Inflammatory macrophage treated with lipopolysaccharide for 1 hour (primary cell): ENCODE measurements around the gene MEIS2.

ENCODE experiments used
- DNase-seq, 2 donors: peaks; one replicate each; pipeline ENCODE4 v3.0.0-alpha.2; 2020 to 2022

Gene MEIS2

GRCh38 chr15:37112171-37112570 is 11.8 kb upstream of the MEIS2 start:
- no peak for DNase-seq

DNA sequence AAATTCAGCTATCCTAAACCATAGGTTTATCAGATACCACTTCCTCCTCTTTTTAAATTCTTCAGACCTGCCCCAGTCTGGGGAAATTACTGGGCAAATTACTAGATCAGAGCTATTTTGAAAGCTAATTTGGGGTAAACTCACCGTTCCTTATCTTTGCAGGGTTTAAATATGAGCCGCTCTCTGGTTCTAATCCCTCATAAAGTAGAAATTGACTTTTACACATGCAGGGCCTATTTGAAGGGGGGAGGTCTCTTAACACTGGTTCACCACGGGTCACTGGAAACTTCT is 11.0 kb upstream of the MEIS2 start:
- no peak for DNase-seq

DNA sequence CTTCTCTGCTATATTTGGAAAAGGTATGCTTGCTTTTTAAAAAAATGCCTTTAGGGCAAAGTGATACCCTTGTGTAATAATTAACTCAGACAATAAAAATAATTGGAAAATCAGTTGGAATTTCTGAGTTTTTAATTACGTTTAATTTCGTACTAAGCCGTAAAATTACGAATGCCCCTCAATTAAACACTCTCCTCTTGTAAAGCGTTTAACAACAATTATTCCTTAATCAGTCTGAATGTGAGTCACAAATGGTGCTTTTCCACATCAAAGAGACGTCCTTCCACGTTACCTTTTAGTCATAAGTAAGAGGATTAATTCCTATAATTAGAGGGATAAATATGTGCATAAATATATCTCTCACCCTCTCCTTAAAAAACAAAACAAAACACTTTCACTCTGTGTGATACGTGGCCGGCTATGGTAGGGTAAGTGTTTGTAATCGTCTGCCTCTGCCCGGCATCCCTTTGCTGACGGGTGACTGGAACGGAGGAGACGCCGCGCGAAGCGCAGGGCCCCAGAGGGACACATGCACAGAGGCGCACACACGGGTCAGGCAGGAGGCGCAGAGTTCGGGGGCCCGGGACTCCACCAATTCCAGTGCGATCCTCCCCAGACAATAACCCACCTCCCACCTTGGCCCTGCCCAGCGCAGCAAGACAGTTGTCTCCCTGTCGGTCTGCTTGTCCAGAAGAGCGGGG is 9.7 kb upstream of the MEIS2 start:
- no peak for DNase-seq

DNA sequence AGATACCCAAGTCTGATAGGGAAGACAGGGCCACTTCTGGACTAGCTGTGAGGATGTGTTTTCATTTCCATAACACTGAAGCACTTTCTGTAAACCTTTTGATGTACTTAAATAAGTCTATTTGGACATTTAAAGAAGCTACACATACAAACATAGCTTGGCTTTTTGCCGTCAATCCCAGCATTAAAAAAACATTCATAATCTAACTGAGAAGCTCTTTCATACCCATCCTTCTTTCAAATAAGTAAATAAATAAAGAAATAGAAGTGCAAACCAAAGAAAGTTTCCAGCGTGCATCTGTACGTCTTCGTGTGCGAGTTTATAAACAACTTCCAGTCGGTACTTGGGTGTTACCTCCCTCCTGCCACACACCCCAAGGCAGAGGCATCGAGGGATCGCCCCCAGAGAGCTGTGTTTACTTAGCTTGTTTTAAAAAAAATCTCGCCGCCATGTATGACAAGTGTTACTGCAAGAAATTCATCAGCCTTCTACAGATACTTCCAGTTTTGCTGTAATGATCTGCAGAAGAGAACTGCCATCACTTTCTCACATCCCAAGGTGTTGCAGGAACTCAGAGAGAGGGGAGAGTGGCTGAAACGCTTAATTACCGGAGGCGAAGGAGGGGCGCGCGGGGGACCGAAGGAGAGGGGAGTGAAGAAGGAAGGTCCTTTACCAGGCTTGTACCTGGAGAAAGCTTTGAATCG is 9.0 kb upstream of the MEIS2 start:
- DNase-seq: no peak

GRCh38 chr15:37108381-37109167 is 8.2 kb upstream of the MEIS2 start:
- DNase-seq: no peak

GRCh38 chr15:37107744-37108380 is 7.5 kb upstream of the MEIS2 start:
- DNase-seq: no peak

DNA sequence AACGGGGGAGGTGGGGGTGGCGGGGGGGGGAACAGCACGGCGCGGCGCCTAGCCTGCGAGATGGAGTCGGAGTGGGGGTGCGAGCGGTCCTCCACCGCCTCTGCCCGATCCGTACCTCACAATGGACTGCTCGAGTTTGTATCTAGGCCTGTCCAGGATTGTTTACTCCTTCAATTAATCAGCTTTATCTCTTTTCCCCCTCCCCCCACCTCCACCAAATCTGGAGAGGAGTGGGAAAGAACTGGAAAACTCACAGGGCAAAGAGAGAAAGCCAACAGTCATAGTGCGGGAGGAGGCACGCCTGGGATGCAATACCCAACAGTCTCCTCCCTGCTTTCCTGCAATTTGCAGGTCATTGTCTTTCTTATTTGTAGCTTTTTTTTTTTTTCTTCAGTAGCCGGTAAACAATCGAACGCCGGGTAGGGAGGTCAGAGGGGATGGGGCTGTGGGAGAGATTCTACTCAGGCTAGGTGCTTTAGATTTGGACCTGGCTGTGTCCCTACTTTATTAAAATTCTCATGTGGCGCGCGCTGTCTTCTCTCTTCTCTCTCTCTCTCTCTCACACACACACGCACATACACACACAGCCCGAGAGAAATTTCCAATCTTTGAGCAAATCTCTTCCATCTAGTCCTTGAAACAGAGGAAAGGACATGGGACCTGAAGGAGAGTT is 6.9 kb upstream of the MEIS2 start:
- no peak for DNase-seq

DNA sequence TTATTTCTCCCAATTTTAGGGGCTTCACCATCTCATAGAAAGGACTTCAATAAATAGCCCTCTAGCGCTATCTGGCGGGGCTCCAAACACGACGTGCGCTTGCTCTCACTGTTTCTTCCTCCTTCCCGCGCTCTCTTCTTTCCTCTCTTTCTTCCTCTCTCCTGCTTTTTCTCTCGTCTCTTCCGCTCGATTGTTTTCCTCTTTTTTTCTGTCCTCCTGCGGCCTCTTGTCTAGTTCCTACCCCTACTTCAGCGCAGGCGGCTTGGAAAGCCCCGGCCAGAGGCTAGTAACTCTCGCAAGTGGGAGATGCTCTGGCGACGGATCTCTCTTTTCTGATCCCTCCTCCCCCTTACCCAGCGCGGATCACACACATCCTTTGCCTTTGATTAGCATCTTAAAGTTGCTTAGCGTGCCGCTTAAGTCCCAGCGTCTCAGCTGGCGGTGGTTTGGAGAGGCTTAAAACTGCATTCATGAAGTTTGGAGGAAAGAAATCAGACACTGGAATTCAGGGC is 6.2 kb upstream of the MEIS2 start:
- no peak for DNase-seq

GRCh38 chr15:37105889-37106288 is 5.5 kb upstream of the MEIS2 start:
- DNase-seq: no peak

DNA sequence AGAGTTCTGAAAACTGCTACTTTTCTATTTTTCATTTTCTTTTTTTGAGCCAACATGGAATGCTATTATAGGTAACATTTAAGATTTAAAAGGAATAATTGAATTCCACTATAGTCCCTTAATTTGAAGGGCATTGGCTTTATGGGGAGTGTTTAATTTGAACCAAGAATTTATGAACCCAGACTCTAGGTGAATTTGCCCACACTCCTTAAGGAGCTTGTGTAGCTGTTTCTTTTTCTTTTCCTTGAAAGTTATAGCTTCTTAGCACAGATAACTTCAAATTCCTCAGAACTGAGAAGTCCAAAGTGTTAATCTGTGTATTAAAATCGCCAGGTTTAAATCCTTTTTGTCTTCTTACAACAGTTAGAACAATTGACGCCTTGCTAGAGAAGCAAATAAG is 4.7 kb upstream of the MEIS2 start:
- no peak for DNase-seq

GRCh38 chr15:37104424-37104981 is 4.2 kb upstream of the MEIS2 start:
- no peak for DNase-seq

DNA sequence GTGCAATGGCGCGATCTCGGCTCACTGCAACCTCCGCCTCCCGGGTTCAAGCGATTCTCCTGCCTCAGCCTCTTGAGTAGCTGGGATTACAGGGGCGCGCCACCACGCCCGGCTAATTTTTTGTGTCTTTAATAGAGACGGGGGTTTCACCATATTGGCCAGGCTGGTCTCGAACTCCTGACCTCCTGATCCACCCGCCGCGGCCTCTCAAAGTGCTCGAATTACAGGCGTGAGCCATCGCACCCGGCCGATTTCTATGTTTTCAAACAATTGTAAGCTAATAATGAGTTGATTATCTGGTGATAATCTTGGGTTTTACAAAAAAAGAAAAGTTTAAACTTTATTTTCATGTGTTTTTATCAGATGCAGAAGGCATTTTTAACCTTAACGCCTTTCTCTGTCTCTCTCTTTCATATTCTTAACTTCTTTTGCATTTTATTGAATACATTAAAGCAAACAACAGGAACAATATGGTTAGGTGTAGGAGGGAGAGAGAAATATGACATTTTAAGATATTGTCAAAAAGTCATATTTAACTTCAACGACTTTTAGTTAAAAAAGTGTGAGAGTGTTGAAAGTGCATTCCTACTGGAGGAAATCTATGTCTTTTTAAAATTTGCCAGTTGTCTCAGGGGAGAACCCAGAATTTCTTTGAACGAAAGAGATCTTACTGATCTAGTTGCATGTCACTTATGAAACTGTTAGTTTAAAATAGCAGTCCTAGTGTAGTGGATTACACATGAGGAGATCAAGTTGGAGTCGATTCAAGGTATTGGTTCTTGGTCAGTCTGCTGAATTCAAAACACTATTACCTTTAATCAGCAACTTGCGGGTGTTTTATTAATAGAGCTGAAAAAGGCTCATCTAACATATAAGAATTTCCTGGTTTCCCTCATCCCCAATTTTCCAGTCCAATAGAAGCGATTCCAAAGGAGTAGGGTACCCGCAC is 3.4 kb upstream of the MEIS2 start:
- DNase-seq: no peak

- DNase-seq: no peak
Observed at GRCh38 chr15:37103163-37103435, 2.8 kb upstream of the MEIS2 start.

DNA sequence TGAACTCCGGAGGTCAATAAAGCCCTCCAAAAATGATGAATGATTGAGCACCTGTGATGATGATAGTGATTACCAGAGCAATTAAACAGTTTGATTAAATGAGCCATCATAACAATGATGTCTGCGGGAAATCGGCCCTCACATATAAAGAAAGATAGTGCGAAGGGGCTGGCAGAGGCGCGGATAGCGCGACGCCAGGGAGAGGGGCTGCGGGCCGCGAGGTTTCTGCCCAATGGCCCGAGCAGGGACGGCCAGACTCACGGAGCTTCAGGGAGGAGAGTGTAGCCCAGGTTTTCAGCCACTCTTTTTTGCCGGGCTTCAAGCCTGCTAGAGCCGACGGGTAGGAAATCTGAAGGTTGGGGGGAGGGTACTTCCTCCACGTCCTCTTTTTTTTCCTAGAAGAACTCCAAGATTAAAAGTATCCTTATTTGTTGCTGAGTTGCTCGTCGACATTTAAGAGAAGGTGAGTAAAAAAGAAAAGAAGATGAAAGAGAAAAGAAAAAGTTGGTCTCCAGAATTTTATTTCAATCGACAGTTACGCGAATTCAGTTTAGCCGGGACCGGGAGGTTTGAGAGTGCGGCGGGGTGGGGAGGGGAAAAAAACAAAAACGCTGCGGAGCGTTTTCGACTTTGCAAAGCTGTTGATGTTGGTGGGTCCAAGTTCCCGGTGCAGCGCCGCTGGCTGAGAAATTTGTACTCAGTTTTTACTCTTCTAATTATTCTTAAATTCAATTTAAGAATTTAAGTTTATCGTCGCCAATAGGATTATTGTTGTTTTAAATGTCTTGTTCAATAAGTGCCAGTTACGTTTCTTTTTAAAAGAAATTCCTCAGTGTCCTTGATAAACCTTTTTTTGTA is 2.2 kb upstream of the MEIS2 start:
- DNase-seq: no peak

- DNase-seq: no peak
Observed at GRCh38 chr15:37101980-37102304, 1.6 kb upstream of the MEIS2 start.

DNA sequence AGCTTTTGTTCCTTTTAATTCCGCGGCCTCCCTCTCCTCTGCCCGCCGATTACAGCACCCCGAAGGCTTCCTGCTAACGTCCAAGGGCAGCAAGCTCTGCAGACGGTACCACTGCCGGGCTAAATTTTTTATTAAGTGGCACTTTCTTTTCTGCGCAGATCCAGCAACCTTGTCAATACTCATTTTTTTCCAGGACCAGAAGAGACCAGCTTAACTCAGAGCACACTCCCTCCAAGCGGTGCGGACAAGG is 542 bp upstream of the MEIS2 start:
- DNase-seq: peak in 1 of 2 donors; percentile 12

DNA sequence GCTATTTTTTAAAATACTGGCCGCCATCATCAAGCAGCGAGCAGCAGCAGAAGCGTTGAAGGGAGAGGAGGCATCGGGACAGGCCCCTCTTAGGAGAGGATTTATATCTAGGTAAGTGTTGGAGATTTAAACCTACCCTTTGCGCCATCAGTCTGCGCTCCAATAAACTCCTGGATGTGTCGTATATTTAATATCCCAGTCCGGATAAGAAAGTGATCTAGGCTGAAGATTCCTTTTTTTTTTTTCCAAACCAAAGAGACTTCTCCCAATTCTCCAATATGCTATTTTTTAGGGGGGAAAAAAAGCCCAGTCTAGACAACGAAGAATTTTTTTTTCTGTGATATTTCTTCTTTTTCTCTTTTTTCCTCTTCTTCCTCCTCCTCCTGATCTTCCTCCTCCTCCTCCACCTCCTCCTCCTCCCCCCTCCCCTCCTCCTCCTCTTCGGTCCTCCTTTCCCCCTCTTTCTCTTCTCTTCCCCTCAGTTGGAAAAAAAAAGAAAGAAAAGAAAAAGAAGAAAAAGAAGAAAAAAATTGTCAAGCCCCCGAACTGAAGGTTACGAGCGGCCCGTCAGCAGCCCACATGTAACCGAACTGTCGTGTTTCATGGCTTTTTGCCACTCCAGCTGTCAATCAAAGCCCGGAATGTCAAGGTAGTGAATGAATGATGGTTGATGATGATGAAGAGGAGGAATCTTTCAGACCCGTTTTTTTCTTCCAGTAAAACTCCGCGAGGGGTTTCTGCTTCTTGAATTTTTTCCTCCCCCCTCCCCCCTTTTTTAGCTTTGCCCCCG is 835 bp downstream of the MEIS2 start:
- no peak for DNase-seq

DNA sequence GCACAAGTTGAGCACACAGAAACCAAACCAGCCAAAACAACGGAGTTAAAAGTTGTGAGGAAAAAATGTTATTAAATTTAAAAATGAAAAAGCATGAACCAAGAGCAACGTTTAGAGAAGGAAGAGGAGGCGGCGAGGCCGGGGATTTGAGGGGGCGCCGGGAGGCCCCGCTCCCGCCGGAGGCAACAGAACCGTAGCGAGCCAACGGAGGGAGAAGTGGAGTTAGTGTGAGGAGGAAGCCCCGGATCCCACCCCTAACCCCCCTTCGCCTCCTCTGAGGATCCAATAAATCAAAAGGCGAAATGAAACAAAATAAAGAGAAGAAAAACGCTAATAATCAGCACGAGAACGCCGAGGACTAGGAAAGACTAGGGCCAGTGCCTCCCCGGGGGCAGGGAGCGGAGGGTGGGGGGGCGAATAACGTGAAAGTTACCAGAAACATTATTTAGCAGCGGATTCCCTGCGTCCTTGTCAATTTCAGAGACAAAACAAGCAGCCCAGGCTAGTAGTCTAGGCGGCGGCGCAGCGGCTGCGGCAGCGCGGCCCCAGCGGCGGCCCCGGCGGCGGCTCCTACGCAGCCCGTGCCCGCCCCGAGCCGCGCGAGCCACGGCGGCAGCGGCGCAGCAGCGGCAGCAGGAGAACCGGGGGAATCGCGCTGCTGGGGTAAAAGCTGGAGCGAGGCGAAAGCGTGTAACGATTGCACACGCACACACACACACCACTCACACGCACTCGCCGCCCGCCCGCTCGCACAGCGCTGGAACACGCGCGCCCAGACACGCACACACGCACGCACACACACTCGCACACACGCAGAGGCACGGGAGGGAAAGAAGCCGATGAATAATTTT is 1.7 kb downstream of the MEIS2 start:
- no peak for DNase-seq
